HG03280 (cell line): ENCODE measurements around the gene SNRNP70.
A peak's percentile ranks its signal among the peaks of the same experiment; 100 is the strongest.

ENCODE experiments used
- ATAC-seq: cut with Tn5 transposase; IDR thresholded peaks from one replicate; pipeline ENCODE4 v1.9.1; 2021; ENCODE audit warnings: mild to moderate bottlenecking, moderate library complexity; ENCODE audit not compliant: unreplicated experiment

SNRNP70 gene

DNA sequence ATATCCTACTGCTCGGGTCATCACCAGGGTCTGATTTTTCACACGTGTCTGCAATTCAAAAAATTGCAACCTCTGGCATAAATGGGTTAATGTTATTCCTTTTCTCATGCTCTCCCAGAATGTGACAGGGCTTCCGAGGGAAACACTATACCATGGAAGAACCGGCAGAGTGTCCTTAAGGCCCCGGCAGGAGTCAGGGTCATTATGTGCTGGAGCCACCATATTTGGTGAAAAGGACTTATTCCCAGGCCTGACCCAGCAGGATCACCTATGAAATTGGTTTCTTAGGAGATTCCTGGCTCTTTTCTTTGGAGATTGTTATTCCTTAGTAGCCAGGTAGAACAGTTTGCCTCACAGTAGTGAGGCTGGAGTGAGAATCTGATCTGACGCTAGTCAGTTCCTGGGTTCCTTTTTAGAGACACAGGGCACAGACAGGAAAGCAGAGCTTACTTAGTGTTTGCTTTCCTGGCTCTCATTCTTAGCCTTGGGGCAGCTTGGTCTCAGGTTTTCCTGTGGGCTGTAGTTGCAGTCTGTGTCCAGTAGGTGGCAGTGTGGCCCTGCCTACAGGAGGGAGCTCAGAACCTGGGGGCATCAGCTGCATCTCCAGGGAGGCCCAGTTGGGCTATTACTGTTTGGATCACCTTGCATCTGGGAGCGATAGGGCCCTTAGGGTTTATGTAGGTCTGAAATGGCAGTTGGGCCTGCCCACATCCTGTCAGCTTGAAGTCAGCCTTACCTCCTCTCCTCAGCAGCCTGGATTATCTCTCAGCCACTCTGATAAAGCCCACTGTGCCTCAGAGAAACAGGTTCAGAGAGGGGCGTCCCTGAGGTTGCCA, 12.4 kb downstream of the SNRNP70 start:
- ATAC-seq = no peak

GRCh38 chr19:49098795-49099194, 13.5 kb downstream of the SNRNP70 start:
- ATAC-seq = no peak

DNA sequence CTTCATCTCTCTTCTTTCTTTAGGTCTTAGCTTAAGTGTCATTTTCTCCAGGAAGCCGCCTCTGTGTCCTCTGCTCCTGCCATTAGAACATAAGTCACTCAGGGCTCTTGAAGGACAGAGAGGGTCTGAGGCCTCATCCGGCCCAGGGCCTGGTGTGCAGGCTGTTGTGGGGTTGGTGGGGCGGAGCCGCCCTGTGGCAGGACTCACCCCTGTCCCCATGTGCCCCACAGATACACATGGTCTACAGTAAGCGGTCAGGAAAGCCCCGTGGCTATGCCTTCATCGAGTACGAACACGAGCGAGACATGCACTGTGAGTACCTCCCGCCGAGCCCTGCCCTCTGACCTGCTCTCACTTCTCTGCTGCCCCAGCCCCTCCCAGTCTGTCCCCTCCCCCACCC, 15.9 kb downstream of the SNRNP70 start:
- no peak for ATAC-seq

DNA sequence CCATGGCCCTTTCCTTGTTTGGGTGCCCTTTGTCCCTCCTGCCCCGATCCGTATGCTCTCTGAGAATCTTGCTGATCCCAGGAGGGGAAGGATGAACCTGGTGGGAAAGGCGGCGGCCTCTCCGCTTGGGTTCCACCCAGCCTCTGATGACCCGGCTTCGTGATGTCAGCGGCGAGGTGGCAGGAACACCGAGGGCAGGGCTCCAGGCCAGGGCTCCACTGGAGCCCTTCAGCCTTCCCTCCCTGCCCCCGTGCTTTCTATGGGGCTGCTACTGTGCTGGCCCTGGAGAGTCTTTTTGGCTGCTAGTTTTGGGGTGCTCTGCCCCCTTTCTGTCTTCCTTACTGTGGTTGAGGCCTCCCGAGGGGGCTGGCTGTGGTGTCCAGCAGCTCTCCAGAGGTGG, 17.1 kb downstream of the SNRNP70 start:
- no peak for ATAC-seq

DNA sequence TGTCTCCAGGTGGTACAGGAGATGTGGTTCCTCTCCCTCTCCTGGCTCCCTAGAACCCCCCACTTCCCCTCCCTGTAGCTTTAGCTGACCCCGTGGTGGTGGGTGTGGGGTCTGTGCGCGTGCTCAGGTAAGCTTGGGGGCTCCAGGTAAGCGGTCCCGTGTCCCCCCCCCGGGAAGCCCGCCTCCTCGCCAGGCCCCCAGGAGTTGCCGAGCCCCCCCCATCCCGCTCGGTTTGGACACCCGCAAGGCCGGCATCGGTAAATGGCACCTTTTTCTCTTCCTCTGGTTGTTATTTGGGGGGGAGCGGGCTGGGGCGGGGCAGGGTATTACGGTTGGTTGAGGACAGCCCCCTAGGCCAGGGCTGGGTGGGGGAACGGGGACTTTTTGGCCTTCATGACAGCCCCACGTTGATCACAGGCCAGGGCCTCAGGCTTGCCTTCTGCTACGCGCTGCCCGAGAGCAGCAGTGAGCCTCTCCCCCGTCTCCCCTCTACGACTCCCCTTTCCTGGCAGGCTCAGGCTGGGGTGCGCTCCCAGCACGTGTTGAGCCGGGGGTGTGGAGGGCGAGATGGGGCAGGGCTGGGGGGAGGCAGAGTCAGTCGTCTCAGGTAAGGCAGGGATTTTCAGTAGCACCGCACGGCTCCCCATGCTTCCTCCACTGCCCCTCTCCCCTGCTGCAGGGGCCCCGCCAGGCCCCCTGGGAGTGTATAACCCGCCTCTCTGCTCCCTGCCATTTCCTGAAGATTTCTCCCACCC, 18.3 kb downstream of the SNRNP70 start:
- no peak for ATAC-seq

GRCh38 chr19:49104229-49104864, 19.1 kb downstream of the SNRNP70 start:
- no peak for ATAC-seq

GRCh38 chr19:49106648-49107135, 21.4 kb downstream of the SNRNP70 start:
- ATAC-seq = no peak

GRCh38 chr19:49107625-49108459, 22.6 kb downstream of the SNRNP70 start:
- no peak for ATAC-seq

GRCh38 chr19:49109051-49109450, 23.8 kb downstream of the SNRNP70 start:
- no peak for ATAC-seq

DNA sequence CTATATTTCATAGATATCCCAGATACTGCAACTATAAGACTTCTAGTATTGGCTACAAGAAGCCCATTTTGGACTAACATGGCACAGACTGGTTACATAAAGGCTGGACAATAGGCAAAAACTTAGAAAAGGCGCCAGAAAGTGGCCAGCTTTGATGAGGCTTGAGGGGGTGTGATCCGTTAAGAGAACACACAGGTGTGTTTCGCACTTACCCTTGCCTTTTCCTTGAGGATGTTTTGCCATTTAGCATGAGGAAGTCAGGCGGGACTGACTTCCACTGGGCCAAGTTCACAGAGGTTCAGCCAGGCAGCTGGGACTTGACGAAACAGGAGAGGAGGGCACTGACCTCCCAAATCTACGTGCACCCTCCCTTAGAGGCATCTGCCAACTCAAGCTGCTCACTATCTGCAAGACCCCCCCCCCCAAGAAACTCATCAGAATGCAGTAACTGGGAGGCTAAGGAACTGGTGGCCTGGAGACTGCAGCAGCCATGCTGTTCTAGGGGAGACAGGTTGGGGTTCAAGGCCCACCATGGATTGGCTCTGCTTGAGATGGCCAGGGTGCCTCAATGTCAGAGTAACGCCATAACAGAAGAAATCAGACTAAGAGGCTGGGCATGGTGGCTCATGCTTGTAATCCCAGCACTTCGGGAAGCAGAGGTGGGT, 24.4 kb downstream of the SNRNP70 start:
- no peak for ATAC-seq

DNA sequence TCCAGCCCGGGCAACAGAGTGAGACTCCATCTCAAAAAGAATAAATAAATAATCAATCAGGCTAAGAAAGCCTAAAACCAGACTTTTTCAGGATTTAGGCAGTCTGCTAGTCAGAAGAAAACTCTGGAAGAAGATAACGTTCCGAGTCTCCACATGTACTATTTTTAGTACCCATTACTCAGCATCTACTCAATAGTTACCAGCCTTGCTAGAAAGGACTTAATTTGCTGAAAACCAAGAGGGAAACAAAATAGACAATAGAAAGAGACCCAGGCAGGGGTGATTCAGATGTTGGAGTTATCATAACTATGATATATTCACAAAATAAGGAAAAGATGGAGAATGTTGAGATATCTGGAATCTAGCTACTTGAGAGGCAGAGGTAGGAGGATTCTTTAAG, 25.3 kb downstream of the SNRNP70 start:
- ATAC-seq = no peak

DNA sequence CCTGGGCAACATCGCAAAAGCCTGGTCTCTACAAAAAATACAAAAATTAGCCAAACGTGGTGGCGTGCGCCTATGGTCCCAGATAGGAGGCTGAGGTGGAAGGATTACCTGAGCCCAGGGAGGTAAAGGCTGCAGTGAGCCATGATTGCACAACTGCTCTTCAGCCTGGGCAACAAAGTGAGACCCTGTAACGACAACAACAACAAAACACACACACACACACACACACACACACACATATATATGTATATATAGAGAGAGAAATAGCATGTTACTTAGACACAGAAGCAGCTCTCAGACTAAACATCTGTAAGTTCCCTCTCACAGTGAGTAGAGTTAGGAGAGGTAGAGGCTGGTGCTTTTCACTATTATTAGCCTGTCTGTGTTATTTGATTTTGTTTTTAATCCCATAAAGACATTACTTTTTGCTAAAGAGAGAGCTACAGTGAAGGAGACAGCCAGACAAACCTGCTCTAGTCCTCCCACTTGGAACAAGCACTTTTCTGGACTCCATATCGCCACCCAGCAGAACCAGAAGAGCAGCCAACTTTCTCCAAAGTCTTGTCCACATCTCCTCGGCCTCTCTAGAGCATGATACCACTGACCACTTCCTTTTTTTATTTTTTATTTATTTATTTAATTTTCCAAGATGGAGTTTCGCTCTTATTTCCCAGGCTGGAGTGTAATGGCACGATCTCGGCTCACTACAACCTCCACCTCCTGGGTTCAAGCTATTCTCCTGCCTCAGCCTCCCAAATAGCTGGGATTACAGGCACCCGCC, 26.2 kb downstream of the SNRNP70 start:
- no peak for ATAC-seq

- peak; percentile 41 for ATAC-seq
Observed at GRCh38 chr19:49113762-49114629, 28.7 kb downstream of the SNRNP70 start, which contains the start of gene LIN7B. LIN7B (plus strand) TSS chr19:49114370; CDS start chr19:49114405, 35 bp downstream.

DNA sequence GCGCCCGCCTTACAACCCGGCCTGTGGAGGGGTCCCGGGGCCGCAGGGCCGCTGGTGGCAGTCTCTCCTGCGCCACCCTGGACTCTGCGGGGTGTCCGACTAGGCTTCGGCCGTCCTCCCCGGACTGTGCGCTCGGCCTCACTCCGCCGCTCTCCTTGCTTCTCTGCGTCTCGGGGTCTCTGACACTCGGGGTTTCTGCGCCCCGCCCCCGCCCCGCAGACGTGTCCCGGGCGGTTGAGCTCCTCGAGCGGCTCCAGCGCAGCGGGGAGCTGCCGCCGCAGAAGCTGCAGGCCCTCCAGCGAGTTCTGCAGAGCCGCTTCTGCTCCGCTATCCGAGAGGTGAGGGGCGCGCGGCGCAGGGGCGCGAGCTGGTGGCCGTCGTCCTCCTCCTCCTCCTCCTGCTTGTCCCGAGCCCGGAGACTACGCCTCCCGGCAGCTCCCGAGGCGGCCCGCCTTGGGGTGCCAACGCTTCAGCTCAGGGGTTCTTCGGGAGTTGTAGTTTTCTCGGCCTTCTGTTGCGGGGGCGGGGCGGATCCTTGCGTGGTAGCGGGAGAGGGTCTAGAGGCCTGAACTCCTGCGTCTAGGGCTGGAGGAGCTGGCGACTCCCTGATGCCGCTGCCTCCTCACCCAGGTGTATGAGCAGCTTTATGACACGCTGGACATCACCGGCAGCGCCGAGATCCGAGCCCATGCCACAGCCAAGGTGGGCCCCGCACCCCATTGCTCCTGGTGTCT, 29.5 kb downstream of the SNRNP70 start:
- no peak for ATAC-seq

- ATAC-seq = no peak
Observed at GRCh38 chr19:49116544-49116943, 31.3 kb downstream of the SNRNP70 start.

- ATAC-seq = no peak
Observed at GRCh38 chr19:49117677-49118564, 32.7 kb downstream of the SNRNP70 start.
